CD4-positive, alpha-beta T cell treated with Interleukin-12 subunit alpha and Interleukin-12 subunit beta, for 1 hour (primary cell): Measurements from ENCODE around the gene AFAP1L1.
"Not testable (repeated sequence)": the region's sequence is repeated elsewhere in the genome, so short reads cannot be mapped to it uniquely, and the experiment has no call there.

Source experiments
- DNase-seq: peaks from one replicate; pipeline ENCODE4 v3.0.0-alpha.2; 2020

The AFAP1L1 gene

DNA sequence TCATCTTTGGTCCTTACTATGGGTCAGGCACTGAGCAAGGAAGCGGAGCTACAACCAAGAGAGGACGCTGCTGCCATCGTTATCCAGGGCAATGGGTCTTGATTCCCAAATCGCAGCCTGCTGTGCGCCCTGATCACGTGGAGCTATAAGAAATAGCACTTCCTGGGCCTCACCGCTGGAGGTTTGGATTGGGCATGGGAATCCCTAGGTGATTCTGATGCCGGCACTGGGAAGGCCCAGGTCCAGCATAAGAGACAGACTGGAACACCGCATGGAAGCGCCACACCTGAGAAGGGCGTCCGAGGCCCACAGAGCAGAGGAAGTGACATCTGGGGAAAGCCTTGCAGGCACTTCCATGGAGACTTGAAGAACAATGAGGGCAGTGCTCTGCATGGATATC, 104.4 kb downstream of the AFAP1L1 start:
- DNase-seq = no peak

DNA sequence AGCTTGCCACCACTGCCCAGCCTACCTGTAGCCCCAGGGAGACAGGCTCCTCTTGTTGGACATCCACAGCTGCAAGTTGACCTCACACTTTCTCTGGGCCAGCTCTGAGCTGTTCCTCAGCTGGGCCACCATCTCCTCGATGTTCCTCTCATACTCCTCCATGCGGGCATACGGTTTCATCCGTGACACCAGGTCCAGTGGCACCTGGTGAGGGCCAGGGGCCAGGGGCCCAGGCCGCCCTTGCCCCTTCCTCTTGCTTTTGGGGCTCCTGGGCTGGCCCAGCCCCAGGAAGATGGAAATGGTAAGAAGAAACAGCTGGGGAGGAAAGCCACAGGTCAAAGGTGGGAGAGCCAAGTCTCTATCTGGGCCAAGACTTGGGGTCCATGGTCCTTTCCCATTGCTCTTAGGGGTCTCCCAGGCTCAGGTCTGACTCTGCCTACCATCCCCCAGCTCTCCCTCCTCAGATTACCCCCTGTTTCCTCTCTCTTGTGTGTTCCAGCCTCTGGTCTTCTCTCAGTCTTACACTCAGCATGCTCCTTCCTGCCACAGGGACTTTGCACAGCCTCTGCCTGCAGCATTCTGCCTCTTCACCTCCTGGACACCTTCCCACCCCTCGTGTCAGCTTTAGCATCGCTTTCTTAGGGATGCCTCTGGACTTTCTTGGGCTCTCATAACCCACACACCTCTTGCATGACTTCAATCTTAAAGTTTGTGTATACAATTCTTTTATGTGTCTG, 105.2 kb downstream of the AFAP1L1 start:
- no peak for DNase-seq

DNA sequence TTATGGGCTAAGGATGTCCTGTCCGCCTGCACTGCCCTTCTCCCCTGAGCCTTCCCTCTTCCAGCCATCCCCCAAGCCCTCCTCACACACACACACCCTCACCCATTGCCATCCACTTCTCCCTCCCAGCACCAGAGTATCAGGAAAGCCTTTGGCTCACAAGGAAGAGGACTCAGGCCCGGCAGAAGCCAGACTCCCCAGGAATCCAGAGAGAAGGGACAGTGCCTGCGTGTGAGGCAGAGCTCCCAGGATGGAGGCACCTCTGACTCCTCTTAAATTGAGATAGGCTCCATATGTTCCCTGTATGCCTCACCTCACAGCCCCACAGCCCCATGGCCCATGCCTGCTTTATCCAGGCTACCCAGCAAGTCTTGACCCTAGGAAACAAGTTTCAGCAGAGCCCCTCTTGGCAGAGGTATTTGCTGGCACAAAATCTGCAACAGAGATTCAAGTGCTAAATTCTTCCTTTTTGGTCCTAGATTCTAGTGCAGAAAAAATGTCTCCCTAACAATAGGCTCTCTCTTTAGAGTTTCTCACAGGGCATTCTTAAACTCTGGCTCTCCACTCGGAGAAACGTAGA, 106.7 kb downstream of the AFAP1L1 start:
- DNase-seq = no peak

DNA sequence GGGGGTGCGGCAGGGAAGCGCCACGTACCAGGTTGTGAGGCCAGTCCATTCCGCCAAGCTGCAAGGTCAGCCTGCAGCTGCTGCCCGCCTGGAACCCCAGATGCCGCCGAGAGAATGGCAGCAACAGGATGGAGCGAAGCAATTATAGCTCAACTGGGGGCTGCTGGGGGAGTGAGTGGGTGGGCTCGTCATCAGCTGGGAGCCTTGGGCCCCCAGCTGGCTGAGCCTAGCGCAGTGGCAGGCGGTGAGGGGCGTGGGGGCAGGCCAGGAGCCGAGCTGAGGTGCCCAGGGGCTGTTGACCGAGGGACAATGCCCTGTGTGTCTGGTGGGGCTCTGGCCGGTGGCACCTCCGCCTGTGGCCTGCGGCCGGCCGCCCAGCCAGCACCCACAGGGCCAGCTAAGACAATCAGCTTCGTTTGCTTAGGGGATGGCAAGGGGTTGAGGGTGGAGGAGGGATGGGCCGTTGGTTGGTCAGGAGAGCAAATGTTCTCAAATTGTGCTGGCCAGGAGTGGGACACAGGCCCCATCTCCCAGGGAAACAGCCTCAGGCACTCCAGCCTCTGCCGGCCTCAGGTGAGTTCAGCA, 107.6 kb downstream of the AFAP1L1 start, which contains the start of gene IL17B:
Gene IL17B (minus strand): TSS at position 116 of the 585 bp plus-strand sequence. CDS start 67 bp downstream, at position 49.
- no peak for DNase-seq

DNA sequence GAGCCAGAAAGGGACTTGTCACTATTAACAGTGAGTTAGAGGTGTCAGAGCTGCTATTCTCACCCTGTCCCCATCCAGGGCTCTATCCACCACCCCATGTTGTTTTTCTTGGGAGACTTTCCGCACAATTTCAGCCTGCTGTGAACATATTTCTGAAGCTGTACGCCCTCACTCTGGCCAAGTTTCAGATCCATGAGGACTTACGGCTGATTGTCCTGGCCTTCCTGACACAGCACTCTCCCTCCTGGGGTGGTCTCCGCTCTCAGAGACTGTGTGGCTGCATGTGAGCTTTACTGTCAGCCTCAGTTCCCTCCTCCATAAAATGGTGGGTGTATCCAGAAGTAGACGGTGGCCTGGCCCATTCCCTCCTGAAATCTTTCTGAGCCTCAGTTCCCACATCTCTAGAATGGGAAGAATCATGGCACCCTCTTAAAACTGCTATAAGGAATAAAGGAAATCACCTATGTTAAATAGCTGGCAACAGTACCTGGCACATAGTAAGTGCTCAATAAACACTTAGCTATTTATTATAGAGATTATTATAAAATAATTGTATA, 108.2 kb downstream of the AFAP1L1 start:
- no peak for DNase-seq

DNA sequence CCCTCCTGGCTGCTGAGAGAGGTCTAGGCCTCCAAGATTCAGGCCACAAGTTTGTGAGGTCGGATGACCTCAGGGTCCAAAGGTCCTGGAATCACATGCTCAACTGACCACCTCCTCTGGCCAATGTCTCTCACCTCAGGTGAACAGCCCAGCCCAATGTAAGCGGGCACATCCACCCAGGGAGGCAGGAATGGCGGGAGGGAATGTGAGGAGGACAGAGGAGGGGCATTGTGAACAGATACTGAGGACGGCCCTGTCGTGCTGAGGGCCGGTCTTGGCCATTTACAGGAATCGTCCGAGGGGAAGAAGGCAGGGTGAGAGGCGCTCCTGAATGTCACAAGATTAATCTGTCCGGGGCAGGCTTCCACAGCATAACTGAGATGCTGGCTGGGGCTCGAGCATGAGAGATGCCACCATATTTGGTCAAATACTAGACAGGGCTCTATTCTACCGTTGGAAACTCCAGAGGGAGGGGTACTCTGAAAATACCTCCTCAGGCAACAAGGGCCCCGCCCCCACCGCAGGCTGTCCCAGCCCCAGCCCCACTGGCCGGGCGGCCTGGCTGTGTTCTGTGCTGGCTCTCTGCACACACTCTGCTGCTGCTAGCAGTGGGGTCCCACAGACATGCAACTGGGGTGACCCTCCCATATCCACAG, 108.9 kb downstream of the AFAP1L1 start:
- no peak for DNase-seq

- DNase-seq = no peak
These were observed 109.8 kb downstream of the AFAP1L1 start for GRCh38 chr5:149381261-149381985.

DNA sequence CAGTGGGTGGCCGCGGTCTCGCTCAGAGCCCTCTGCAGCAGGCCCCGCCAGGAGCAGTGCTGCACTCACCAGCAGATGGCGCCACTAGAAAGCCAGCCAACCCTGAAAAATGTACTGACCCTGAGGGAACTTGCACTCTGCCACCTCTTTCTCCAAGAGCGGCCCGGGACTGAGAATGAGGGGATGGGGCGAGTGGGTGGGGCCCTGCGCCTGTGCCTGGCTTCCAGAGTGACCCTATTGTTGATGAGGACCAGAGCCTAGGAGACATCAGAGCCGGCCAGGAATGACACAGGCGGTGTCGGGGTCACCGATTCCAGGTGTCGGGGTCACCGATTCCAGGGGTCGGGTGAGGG, 110.3 kb downstream of the AFAP1L1 start:
- peak; percentile 69 for DNase-seq

DNA sequence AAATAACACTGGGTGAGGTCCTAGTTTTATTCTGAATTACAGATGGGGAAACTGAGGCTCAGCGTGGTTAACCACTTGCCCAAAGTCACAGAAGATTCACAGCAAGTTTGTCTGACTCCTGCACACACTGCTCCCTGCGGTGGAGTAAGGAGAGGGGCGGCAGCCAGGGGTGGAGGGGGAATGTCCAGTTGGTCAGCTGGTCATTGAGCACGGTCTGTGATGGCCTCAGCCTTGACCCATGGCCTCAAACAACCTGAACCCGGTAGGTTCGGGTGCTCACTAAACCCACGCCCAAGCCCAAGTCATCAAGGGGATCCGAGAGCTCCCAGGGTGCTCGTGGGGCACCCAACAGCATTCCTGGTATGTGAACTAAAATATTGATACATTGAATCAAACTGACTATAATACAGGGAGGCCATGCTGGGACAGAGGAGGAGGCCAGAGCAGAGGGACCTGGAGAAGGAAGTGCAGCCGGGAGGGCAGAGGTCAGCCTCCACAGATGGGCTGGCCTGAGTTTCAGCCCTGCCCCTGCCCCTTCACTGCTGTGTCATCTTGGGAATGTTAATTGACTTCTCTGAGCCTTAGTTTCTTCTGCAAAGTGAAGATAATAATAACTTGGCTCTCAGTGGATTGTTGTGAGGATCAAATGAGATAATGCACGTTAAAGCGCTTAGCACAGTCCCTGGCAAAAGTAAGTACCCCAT, 111.0 kb downstream of the AFAP1L1 start:
- DNase-seq = no peak

- no peak for DNase-seq
These were observed 111.7 kb downstream of the AFAP1L1 start for GRCh38 chr5:149383399-149383798.

GRCh38 chr5:149386166-149386565, 114.5 kb downstream of the AFAP1L1 start:
- DNase-seq = no peak

GRCh38 chr5:149387081-149387631, 115.5 kb downstream of the AFAP1L1 start:
- DNase-seq = no peak

- no peak for DNase-seq
These were observed 116.3 kb downstream of the AFAP1L1 start for GRCh38 chr5:149387982-149388381.

- DNase-seq = no peak
These were observed 117.0 kb downstream of the AFAP1L1 start for GRCh38 chr5:149388498-149389190.

DNA sequence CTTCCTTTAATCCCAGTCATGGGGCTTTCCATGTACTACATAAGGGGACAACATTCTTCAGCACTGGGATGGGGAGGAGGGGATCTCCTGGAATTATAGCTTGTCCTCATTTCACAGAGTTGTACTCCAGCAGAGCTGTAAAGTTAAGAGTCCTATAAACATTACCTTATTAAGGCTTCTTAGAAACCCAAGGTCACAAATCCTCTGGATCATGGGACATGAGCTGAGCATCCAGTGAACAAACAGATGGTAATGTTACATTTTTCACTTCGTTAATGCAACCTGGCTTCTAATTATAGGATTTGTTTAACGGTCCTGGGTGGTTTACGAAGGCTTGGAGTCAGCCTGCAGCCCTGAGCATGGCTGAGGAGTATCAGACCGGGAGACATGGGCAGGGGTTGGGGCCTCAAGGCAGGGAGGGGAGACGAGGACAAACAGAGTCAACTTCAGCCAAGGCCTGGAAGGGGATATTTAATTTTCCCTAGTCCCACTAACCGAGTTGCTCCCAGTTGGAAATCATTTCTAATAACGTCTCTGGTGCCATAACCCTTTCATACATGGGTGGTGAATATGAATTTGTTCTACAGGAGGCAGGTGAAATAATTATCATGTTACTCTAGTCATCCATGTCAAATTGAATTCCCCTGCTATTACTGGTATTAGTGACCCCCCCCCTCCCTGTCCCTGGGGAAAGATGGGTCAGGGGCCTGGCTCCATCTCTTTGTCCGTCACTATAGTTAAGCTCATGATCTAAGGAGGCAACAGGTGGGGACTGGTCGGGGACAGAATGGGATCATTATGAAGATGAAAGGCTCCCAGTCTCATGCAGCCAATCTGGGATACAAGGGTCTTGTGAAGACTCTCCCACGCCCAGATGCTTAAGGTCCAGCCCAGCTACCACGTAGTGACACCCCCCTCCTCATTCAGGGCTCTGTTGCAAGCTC, 118.2 kb downstream of the AFAP1L1 start:
- DNase-seq = no peak

- not testable (repeated sequence) for DNase-seq
These were observed 119.4 kb downstream of the AFAP1L1 start for GRCh38 chr5:149391076-149391475.
